HG02938 (cell line): ENCODE results near the gene SPAG8.

ENCODE experiments used
- ATAC-seq: cut with Tn5 transposase; IDR thresholded peaks from one replicate; pipeline ENCODE4 v1.9.1; 2021; ENCODE audit warnings: mild to moderate bottlenecking, moderate library complexity; ENCODE audit not compliant: unreplicated experiment

The SPAG8 gene

GRCh38 chr9:35839926-35840325 is 27.9 kb upstream of the SPAG8 start:
- ATAC-seq, result no peak

GRCh38 chr9:35836595-35836994 is 24.5 kb upstream of the SPAG8 start:
- no peak for ATAC-seq

- ATAC-seq, result no peak
Measured at GRCh38 chr9:35835766-35836165, 23.7 kb upstream of the SPAG8 start.

DNA sequence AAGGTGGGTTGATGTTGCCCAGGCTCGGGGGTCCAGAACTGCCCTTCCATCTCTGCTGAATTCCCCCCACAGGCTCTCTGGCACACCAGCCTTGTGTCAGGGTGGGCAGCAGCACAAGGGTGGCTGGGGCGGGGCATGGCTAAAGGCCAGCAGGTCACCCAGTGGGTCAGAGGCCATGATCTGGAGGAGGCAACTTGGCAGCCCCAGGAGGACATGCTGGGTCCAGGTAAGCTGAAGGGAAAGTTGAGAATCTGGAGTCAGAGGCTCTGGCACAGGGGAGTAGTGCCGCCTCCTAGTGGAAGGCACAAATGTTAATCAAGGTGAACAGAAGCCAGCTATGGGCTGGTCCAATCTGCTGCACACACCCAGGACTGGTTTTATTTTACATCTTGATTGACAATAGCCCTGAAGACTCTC is 23.2 kb upstream of the SPAG8 start:
- ATAC-seq, result no peak

DNA sequence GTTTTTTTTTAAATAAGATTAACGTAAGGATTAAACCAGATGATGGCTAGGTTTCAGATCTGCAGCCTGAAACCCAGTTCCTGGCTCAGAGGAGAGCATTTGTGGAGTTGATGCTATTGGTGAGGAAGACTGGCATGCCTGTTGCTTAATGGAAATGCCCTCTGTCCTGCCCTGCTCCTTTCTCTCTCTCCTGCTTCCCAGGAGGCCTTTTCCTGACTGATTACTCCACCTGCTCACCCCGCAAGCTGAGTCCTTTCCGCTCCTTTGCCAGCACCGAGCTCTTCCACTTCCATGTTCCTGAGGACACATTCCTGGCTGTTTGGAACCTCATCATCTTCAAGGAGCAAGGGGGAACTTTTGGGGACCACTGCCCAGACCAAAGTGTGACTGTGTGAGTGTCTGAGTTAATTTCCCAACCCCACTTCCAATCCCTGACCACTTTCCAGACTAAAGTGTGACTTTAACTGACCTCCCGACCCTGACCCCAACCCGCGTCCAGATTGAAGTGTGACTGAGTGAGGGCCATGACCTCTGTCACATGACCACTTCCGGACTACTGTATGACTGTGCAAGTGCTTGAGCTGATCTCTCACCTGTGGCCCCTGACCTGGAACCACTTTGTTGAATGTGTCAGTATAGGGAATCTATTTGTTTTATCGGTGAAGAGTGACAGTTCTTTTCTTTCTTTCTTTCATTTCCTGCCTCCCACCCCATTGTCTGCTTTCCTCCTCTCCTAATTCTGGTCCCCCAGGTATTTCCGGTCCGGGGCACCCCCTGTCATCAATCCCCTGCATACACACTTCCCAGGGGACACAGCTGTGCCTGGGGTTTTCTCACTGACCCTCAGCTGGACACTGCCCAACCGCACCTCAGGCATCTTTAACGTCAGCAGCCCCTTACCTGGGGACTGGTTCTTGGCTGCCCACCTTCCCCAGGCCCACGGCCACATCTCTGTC is 22.5 kb upstream of the SPAG8 start:
- ATAC-seq, result no peak

GRCh38 chr9:35832814-35833213 is 20.8 kb upstream of the SPAG8 start:
- ATAC-seq, result no peak

DNA sequence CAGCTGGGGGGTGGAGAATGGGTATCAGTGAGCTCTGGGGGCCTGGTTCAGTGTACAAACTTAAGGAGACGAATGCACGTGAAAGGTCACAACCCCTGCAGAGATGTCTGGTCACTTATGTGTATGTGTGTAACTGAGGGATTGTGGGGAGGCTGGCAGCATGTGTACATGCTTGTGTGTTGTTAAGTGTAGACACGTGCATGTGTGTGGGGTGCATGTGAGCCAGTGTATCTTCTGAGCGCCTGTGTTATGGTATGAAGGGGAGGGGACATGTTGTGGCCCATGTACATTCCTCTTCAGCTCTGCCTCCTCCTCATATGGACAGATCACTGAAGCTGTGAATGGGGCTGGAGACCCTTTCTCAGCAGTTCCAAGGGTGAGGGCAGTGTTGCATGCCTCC is 19.0 kb upstream of the SPAG8 start:
- ATAC-seq, result no peak

GRCh38 chr9:35829764-35830096 is 17.7 kb upstream of the SPAG8 start:
- ATAC-seq, result no peak

- peak; percentile 62 for ATAC-seq
Measured at GRCh38 chr9:35829084-35829763, 17.2 kb upstream of the SPAG8 start, which contains the start of gene TMEM8B. Gene TMEM8B, plus strand, starts transcription at chr9:35829228. Its CDS starts 220 bp downstream, at chr9:35829448.

- no peak for ATAC-seq
Measured at GRCh38 chr9:35828716-35829083, 16.6 kb upstream of the SPAG8 start, which contains the start of gene FAM221B. Gene FAM221B, minus strand, starts transcription at chr9:35828732. Its CDS starts 2,571 bp downstream, at chr9:35826161.

- ATAC-seq, result no peak
Measured at GRCh38 chr9:35827486-35827885, 15.4 kb upstream of the SPAG8 start.

DNA sequence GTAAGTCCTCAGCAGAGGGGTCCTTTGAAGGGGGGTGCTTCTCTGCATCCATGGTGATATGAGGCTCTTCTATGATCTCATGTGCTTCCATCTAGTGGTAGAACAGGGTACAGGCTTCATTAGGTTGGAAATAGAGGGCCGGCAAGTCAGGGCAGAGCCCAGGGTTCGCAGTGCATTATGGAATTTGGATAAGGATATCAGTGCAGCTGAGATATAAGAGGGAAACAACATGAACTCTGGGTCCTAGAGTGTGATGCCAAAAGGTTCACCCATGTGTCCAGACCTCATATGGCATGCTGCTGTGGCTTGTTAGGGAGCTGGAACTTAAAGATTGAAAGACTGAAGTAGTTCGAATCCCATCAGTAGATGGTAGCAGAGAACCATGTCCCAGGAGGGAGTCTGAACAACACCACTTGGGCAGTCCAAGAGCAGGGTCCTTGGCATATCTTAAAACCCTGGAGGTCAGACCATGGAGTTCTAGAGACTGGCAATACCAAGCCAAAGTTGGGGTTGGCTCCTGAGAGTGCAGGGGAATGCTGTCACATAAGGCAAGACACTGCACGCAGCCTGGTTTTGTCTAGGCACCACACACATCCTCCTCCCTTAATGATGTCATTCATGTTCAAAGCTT is 14.1 kb upstream of the SPAG8 start:
- no peak for ATAC-seq

DNA sequence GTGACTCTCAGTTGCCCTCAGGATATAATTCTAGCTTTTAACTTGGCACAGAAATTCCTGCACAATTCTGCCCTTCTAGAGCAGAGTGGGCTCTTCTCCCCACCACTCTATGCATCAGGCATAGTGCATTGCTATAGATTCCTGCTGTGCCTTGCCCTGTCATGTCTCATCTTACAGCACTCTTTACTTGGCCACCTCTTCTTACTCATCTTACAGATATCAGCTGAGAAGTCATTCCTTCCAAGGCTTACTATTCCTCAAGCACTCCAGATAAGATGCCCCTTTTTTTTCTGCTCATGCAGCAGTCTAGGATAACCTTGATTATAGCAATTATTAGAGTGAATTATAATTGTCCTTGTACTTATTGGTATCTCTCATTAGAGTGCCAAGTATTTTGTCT is 10.9 kb upstream of the SPAG8 start:
- no peak for ATAC-seq

DNA sequence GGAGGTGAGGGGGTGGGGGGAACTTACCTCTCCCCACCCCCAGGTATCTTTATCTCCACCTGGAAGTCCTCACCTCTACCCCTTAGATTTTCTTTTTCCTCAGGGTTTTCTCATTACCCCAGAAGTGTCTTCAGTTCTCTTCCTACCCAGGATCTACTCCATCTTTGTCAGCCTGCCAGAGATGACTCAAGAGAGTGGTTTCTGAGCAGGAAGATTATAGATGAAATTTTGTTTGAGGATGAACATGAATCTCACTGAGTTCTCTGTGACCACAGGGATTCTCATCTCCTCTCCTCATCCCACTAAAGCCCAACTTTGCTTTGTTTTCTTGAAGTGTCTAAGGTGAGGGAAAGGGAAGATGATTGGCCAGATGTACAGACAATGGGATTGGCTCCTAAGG is 8.0 kb upstream of the SPAG8 start:
- ATAC-seq, result no peak

GRCh38 chr9:35818341-35818740 is 6.3 kb upstream of the SPAG8 start:
- ATAC-seq, result no peak

- no peak for ATAC-seq
Measured at GRCh38 chr9:35816708-35817107, 4.6 kb upstream of the SPAG8 start.

DNA sequence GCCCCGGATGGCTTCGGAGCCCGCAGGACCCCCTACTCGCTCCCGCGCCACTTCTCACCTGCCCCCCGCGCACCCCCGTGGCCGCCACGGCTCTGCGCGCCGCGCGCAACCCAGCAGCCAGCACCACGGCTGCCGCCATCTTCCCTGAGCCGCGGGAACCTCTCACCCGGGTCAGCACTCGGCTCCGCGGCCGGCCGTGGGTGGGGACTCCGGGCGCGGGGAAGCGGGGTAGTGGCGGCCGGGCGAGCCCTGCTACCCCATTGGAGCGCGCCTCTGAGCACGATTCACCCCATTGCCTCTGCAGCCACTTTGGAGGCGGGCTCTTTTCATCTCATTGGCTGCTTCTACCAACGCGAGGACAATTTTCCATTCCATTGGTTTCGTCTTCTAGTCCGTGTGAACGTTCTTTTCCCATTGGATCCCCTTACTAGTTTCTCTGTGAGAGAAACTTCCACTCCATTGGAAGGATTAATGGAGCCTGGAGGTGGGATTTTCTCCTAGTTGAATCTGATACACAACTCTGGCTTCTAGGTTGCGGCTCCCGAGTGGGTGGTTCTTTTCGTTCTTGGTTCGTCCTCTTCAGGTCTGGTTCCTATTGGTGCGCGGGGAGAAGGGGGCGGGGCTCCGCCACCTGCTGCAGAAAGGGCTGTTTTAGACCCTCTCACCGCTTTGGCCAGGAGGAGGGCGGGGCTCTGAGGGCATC is 2.9 kb upstream of the SPAG8 start, which contains the start of gene HINT2:
TSS of gene HINT2 (minus strand) at position 202 of the 703 bp plus-strand sequence. CDS start at position 139, 63 bp downstream.
- peak; percentile 71 for ATAC-seq

DNA sequence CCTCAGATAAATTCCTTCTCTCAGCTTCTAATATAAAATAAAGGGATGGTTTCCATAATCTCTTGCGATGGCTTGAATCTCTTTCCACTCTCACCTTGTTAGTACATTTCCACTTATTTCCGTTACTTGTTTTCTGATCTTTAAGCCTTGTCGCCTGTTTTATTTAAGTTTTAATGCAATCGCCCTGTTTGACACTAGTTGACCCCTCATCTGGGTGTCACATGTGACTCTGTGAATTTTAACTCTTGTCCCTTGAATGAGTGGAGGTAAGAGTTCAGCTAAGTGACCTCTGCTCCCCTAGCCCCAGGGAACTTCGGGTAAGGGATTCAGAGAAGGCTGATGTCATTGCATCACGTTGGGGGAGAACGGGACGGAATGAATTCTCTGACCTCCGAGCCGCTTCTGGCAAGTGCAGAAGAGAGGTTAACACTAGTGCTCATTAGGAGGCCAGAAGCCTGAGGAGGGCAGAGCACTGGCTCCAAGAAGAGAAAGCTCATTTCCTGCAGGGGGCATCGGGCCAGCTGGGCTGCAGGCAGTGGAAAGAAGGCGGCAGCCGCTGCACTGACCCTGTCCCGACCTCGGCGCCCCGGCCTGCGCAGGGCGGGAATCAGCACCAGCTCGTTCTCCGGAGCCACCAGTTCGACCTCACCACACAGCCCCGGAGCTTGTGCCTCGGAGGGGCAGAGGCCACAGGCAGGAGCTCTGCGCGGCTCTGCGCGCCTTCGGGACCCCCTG is 2.2 kb upstream of the SPAG8 start:
- ATAC-seq, result peak; percentile 18

- no peak for ATAC-seq
Measured at GRCh38 chr9:35813434-35814105, 1.5 kb upstream of the SPAG8 start.
